HepG2 (cell line): Measurements from ENCODE around the gene IL22RA1. TPM values are rescaled to one million over a fixed set of nuclear protein-coding genes. Genes with fewer than 3 reads are reported as not detected.
A peak's percentile ranks its signal among the peaks of the same experiment; 100 is the strongest.

Experiments used
- ATAC-seq: fragments of 200-7000 bp; cut with Tn5 transposase; 3 replicates; pipeline ENCODE4 v1.9.1; 2020; ENCODE audit warnings: mild to moderate bottlenecking, moderate library complexity
- BruUV-seq: library from RNA; stranded (reverse); fragments of 400-500 nt; replicated peaks from 2 replicates; lab custom pipeline; 2021; lab: Mats Ljungman, UMichigan
- CTCF ChIA-PET: fragments of 300-600 bp; formaldehyde crosslinking; extraction: SDS; loops from one replicate; lab custom pipeline; 2021; ENCODE audit warnings: low total read pairs, inconsistent platforms, low intra/inter-chr PET ratio; lab: Yijun Ruan, JAX
- POLR2A ChIA-PET: fragments of 350-600 bp; sonication (Branson Sonifier 250); formaldehyde crosslinking; loops from one replicate; lab custom pipeline; 2020; ENCODE audit warnings: antibody characterized with exemption, inconsistent platforms; lab: Yijun Ruan, JAX
- DNase-seq: peaks from one replicate; pipeline ENCODE4 v3.0.0-alpha.2; 2015; ENCODE audit warnings: low spot score
- FAIRE-seq: peaks from 3 replicates; lab custom pipeline; 2011; peaks lifted over from hg19 to GRCh38; lab: Jason Lieb, UNC
- H2AFZ ChIP-seq: one replicate; pipeline ENCODE4 v1.6.1; 2011; ENCODE audit warnings: low read length, inconsistent platforms
- H3K27ac ChIP-seq: fragments of 300-600 bp; 3 replicates; pipeline ENCODE4 v1.8.0; 2011; ENCODE audit warnings: mixed run types, mild to moderate bottlenecking, mixed read lengths, low read length, inconsistent platforms; ENCODE audit not compliant: insufficient read depth; ENCODE audit errors: extremely low read length
- H3K27me3 ChIP-seq, 2 experiments: fragments of 200-600 bp in 1 of 2; 2 replicates in 1 of 2; 3 replicates in 1 of 2; pipeline versions ENCODE4 v1.6.0 to v1.8.0; 2011; ENCODE audit warnings: low read length in 2 of 2, mild to moderate bottlenecking in 2 of 2, moderate library complexity in 2 of 2, inconsistent platforms in 1 of 2; ENCODE audit not compliant: insufficient read depth in 2 of 2, control insufficient read depth in 1 of 2
- H3K36me3 ChIP-seq, 2 experiments: fragments of 200-600 bp in 1 of 2; replicated peaks in 1 of 2; 2 replicates in 1 of 2; 3 replicates in 1 of 2; pipeline versions ENCODE4 v1.5.1 to v1.8.0; 2011; ENCODE audit warnings: low read length in 2 of 2, inconsistent platforms in 1 of 2; ENCODE audit not compliant: insufficient read depth in 2 of 2, control insufficient read depth in 1 of 2
- H3K4me1 ChIP-seq: 2 replicates; pipeline ENCODE4 v1.5.1; 2012; ENCODE audit warnings: low read length, inconsistent platforms; ENCODE audit not compliant: insufficient read depth
- H3K4me2 ChIP-seq: 2 replicates; pipeline ENCODE4 v1.6.0; 2011; ENCODE audit warnings: low read depth, low read length, inconsistent platforms
- H3K4me3 ChIP-seq, 3 experiments: fragments of 200-600 bp in 1 of 3; sonication (generic), shearing (Covaris generic) in 1 of 3; replicated peaks in 1 of 3; 2 replicates each; pipeline ENCODE4 v1.5.1; 2011 to 2016; ENCODE audit warnings: low read length in 3 of 3, inconsistent platforms in 2 of 3, low read depth in 2 of 3, mild to moderate bottlenecking in 2 of 3, control low read depth in 1 of 3, mixed read lengths in 1 of 3; ENCODE audit not compliant: insufficient read depth in 1 of 3
- H3K79me2 ChIP-seq: one replicate; pipeline ENCODE4 v1.6.1; 2011; ENCODE audit warnings: low read length, inconsistent platforms; ENCODE audit not compliant: insufficient read depth
- H3K9ac ChIP-seq: 2 replicates; pipeline ENCODE4 v1.6.0; 2011; ENCODE audit warnings: mild to moderate bottlenecking, low read depth, low read length, inconsistent platforms; ENCODE audit not compliant: insufficient read depth
- H3K9me3 ChIP-seq: 2 replicates; pipeline ENCODE4 v1.5.1; 2012; ENCODE audit warnings: mild to moderate bottlenecking, low read length
- H4K20me1 ChIP-seq: 2 replicates; pipeline ENCODE4 v1.6.0; 2011; ENCODE audit warnings: inconsistent platforms, mild to moderate bottlenecking, low read length, moderate library complexity; ENCODE audit not compliant: insufficient read depth
- BCL6 ChIP-seq: IDR thresholded peaks from 2 replicates; pipeline ENCODE4 v1.6.1; 2016; ENCODE audit warnings: missing genetic modification reagents, missing compliant biosample characterization
- FOSL2 ChIP-seq: sonication (generic); formaldehyde crosslinking; IDR thresholded peaks from 2 replicates; pipeline ENCODE4 v1.4.0; 2020; ENCODE audit warnings: missing genetic modification reagents
- KDM1A ChIP-seq: IDR thresholded peaks from 2 replicates; pipeline ENCODE4 v1.6.1; 2016; ENCODE audit warnings: missing compliant biosample characterization
- MBD4 ChIP-seq: IDR thresholded peaks from 2 replicates; pipeline ENCODE4 v1.6.1; 2012; ENCODE audit warnings: low read length, inconsistent platforms, borderline replicate concordance
- RARA ChIP-seq: IDR thresholded peaks from 2 replicates; pipeline ENCODE4 v1.6.1; 2016; ENCODE audit warnings: missing genetic modification reagents, missing compliant biosample characterization
- SATB2 ChIP-seq: sonication (generic); formaldehyde crosslinking; IDR thresholded peaks from 2 replicates; pipeline ENCODE4 v1.5.0; 2020; ENCODE audit warnings: missing genetic modification reagents
- ZKSCAN1 ChIP-seq: fragments of 150-350 bp; IDR thresholded peaks from 2 replicates; pipeline ENCODE4 v1.6.1; 2014; ENCODE audit warnings: low read length
- ZSCAN12 ChIP-seq: sonication (generic); formaldehyde crosslinking; IDR thresholded peaks from 2 replicates; pipeline ENCODE4 v1.9.0; 2021; ENCODE audit warnings: mild to moderate bottlenecking, missing genetic modification reagents
- ZSCAN9 ChIP-seq: IDR thresholded peaks from 2 replicates; pipeline ENCODE4 v1.6.1; 2016; ENCODE audit warnings: borderline replicate concordance
- WGBS: methylation state at CpG from one replicate; pipeline ENCODE4 v1.1.6; 2017; ENCODE audit warnings: low lambda C conversion rate; 5-methylcytosine and 5-hydroxymethylcytosine counted together
- in situ Hi-C: cut with HindIII; loops from 2 replicates; pipeline ENCODE4 v1.10.0; 2017; ENCODE audit warnings: low pct_unique_long_range_greater_than_20kb; ENCODE audit not compliant: extremely low pct_ligation_motif_present
- intact Hi-C: fragments of 100-400 bp; cut with micrococcal nuclease; formaldehyde crosslinking; loops from one replicate; pipeline ENCODE4 v1.10.0; 2022; ENCODE audit not compliant: unreplicated experiment
- polyA plus RNA-seq, 8 experiments: library from polyadenylated mRNA; depleted of rRNA in 3 of 8; stranded (reverse) in 7 of 8; unstranded in 1 of 8; fragments of >200 nt; fragmentation: Illumina TruSeq in 4 of 8; extraction: Trizol in 4 of 8; gene quantifications; 2 replicates each; pipeline versions ENCODE4 v1.2.1 to v1.2.3, GENCODE V29; 2011 to 2016; ENCODE audit warnings: low read depth in 4 of 8, missing spikeins in 1 of 8, mixed read lengths in 1 of 8; ENCODE audit not compliant: insufficient read depth in 1 of 8
- total RNA-seq, 5 experiments: library from RNA; depleted of rRNA; stranded (reverse); fragments of >200 nt; fragmentation: Illumina TruSeq; extraction: Trizol; gene quantifications; 2 replicates each; pipeline ENCODE4 v1.2.3, GENCODE V29; 2016; ENCODE audit warnings: low read depth in 1 of 5
- TF ChIP-seq, protein P1 (sequence below): sonication (generic); formaldehyde crosslinking; IDR thresholded peaks from 2 replicates; pipeline ENCODE4 v1.4.0; 2020; ENCODE audit warnings: missing genetic modification reagents, borderline replicate concordance
- TF ChIP-seq, protein P2 (sequence below): sonication (generic); formaldehyde crosslinking; IDR thresholded peaks from 2 replicates; pipeline ENCODE4 v1.8.0; 2022; ENCODE audit warnings: missing genetic modification reagents, mild to moderate bottlenecking, moderate library complexity, borderline replicate concordance
- TF ChIP-seq, protein P3 (sequence below): IDR thresholded peaks from 2 replicates; pipeline ENCODE4 v1.4.0; 2020; ENCODE audit warnings: mild to moderate bottlenecking, missing genetic modification reagents
- TF ChIP-seq, protein P4 (sequence below): IDR thresholded peaks from 2 replicates; pipeline ENCODE4 v1.6.1; 2016

The IL22RA1 gene
- total and polyA plus RNA-seq, 2 of the 13 experiments (the other 11 are each of a cell fraction or from before 2014, with no cell fraction given) = 4.4 to 10.2 TPM

DNA sequence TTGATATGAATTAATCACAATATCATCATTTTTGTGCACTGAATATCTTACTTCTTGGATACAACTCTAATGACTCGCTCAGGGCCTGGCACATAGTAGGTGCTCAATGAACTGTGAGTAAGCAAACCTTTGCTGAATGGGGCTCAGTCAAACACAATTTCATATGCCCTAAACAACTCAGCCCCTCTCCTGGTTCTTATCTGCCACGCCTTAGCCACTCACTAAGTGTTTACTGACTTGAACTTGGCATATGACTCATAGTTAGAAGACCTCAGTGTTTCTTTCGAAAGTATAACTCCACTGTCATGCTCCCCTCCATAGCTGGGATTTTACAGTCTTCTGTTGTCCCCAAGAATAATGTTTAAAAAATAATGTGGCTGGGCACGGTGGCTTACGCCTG is 48.9 kb upstream of the IL22RA1 start:
- TF ChIP-seq FOSL2 (CRISPR knock-in tag) (peak; percentile 83), SATB2 (no peak), BCL6 (CRISPR knock-in tag) (0 out of 2 replicates have a peak, but pooled peaks have one; percentile 19), MBD4 (no peak), ZKSCAN1 (peak; percentile 91), RARA (CRISPR knock-in tag) (peak; percentile 56), ZSCAN12 (no peak), KDM1A (CRISPR knock-in tag) (peak; percentile 26; the same call in 1 of the 2 replicates), ZSCAN9 (peak; percentile 64; the same call in 1 of the 2 replicates)
- TF ChIP-seq, protein P1, sequence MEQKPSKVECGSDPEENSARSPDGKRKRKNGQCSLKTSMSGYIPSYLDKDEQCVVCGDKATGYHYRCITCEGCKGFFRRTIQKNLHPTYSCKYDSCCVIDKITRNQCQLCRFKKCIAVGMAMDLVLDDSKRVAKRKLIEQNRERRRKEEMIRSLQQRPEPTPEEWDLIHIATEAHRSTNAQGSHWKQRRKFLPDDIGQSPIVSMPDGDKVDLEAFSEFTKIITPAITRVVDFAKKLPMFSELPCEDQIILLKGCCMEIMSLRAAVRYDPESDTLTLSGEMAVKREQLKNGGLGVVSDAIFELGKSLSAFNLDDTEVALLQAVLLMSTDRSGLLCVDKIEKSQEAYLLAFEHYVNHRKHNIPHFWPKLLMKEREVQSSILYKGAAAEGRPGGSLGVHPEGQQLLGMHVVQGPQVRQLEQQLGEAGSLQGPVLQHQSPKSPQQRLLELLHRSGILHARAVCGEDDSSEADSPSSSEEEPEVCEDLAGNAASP (CRISPR knock-in tag) = no peak
- TF ChIP-seq, protein P2, sequence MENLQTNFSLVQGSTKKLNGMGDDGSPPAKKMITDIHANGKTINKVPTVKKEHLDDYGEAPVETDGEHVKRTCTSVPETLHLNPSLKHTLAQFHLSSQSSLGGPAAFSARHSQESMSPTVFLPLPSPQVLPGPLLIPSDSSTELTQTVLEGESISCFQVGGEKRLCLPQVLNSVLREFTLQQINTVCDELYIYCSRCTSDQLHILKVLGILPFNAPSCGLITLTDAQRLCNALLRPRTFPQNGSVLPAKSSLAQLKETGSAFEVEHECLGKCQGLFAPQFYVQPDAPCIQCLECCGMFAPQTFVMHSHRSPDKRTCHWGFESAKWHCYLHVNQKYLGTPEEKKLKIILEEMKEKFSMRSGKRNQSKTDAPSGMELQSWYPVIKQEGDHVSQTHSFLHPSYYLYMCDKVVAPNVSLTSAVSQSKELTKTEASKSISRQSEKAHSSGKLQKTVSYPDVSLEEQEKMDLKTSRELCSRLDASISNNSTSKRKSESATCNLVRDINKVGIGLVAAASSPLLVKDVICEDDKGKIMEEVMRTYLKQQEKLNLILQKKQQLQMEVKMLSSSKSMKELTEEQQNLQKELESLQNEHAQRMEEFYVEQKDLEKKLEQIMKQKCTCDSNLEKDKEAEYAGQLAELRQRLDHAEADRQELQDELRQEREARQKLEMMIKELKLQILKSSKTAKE = no peak
- TF ChIP-seq, protein P3, sequence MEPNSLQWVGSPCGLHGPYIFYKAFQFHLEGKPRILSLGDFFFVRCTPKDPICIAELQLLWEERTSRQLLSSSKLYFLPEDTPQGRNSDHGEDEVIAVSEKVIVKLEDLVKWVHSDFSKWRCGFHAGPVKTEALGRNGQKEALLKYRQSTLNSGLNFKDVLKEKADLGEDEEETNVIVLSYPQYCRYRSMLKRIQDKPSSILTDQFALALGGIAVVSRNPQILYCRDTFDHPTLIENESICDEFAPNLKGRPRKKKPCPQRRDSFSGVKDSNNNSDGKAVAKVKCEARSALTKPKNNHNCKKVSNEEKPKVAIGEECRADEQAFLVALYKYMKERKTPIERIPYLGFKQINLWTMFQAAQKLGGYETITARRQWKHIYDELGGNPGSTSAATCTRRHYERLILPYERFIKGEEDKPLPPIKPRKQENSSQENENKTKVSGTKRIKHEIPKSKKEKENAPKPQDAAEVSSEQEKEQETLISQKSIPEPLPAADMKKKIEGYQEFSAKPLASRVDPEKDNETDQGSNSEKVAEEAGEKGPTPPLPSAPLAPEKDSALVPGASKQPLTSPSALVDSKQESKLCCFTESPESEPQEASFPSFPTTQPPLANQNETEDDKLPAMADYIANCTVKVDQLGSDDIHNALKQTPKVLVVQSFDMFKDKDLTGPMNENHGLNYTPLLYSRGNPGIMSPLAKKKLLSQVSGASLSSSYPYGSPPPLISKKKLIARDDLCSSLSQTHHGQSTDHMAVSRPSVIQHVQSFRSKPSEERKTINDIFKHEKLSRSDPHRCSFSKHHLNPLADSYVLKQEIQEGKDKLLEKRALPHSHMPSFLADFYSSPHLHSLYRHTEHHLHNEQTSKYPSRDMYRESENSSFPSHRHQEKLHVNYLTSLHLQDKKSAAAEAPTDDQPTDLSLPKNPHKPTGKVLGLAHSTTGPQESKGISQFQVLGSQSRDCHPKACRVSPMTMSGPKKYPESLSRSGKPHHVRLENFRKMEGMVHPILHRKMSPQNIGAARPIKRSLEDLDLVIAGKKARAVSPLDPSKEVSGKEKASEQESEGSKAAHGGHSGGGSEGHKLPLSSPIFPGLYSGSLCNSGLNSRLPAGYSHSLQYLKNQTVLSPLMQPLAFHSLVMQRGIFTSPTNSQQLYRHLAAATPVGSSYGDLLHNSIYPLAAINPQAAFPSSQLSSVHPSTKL (CRISPR knock-in tag) = peak; percentile 24; the same call in 1 of the 2 replicates
- TF ChIP-seq, protein P4, sequence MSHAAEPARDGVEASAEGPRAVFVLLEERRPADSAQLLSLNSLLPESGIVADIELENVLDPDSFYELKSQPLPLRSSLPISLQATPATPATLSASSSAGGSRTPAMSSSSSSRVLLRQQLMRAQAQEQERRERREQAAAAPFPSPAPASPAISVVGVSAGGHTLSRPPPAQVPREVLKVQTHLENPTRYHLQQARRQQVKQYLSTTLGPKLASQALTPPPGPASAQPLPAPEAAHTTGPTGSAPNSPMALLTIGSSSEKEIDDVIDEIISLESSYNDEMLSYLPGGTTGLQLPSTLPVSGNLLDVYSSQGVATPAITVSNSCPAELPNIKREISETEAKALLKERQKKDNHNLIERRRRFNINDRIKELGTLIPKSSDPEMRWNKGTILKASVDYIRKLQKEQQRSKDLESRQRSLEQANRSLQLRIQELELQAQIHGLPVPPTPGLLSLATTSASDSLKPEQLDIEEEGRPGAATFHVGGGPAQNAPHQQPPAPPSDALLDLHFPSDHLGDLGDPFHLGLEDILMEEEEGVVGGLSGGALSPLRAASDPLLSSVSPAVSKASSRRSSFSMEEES (CRISPR knock-in tag) = no peak
- Histone ChIP-seq H2AFZ (no peak overlapping the region), H3K9me3 (no peaks in the 10 kb centered on the region), H4K20me1 (no peaks in the 10 kb centered on the region), H3K4me3 (no peak overlapping the region), H3K36me3 (no peaks in the 10 kb centered on the region), H3K4me1 (peaks cover 47% of the 10 kb centered on the region), H3K27me3 (no peaks in the 10 kb centered on the region), H3K79me2 (no peaks in the 10 kb centered on the region), H3K9ac (no peak overlapping the region), H3K27ac (no peak overlapping the region), H3K4me2 (no peak overlapping the region)
- no peak for DNase-seq
- BruUV-seq = no TSS peak
- no peak for FAIRE-seq
- ATAC-seq = no peak
- in situ Hi-C loops = no loop called here
- POLR2A ChIA-PET = no interaction called here
- intact Hi-C loops = loop anchor here (10.0 kb wide), 1 partner anchor 443 kb away; no protein-coding TSS in a partner anchor
- CTCF ChIA-PET = no interaction called here
- WGBS = 18% methylated on average over 5 of the region's 5 CpGs
